ENCODE data around the gene LAD1.

Gene LAD1

DNA sequence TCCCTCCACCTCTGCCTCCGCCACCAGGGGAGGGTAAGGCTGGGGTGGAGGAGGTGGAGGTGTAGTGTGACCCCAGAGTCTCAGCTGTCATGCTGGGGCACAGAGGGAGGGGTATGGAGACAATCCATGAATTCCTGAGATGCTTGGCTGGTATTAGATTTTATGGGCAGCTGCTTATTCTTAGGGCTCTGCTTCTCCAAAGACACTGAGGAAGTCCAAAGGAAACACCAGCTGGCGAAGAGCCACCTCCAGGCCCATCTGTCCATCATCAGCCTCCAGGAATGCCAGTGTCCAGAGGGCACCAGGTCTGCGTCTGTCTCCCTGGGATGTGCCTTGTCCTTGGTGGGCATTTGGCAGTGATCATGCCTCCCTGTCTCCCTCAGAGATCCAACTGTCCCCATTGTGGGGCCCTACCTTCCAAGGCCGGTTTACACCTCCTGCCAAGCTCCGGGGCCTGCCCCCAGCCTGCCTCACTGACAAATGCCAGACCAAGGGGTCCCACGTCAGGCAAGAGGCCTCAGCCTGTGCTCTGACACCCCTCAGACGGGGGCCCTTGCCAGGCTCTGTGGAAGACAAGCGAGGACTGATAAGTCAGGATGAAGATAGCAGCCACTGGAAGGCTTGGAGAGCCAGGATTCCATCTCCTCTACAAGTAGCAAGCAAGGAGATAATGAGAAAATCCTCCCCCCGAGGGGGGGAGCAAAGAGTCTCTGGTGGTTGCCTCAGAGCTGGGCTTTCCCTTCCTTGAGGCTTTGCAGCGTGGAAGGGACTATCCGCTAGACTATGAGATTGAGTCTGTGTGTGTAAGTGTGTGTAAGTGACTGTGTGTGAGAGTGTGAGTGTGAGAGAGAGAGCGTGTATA is 20.9 kb upstream of the LAD1 start:
- FAIRE-seq (peak; percentile 86), DNase-seq (ENCODE audit: insufficient read length, low spot score) (peak; percentile 71)

DNA sequence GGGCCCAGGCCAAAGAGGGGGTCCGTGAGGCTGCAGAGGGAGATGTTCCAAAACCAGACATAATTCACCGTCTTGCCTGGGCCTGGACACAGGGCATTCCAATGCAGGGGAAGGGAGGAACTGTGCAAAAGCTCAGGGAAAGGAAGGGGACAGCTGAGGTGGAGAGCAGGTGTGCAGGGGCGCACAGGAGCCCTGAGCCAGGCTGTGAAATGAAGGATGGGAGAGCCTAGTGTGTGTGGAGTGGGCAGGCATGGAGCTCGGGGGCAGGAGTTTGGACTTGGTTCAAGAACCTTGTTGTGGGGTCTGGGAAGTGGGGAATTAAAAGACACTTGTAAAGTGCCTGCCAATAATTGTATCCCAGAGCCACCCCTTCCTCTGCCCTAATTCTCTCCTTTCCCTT is 20.1 kb upstream of the LAD1 start:
- FAIRE-seq = no peak

GRCh38 chr1:201418461-201418860 is 19.3 kb upstream of the LAD1 start:
- FAIRE-seq (no peak), DNase-seq (ENCODE audit: insufficient read length, low spot score) (no peak)

More for the DNA sequence above, 20.1 kb upstream of the LAD1 start:
- DNase-seq (ENCODE audit: insufficient read length, low spot score) = no peak

GRCh38 chr1:201414051-201414738 is 15.1 kb upstream of the LAD1 start:
- FAIRE-seq (peak; percentile 4), DNase-seq (ENCODE audit: insufficient read length, low spot score) (no peak)

- FAIRE-seq (no peak), DNase-seq (ENCODE audit: insufficient read length, low spot score) (no peak)
Observed at GRCh38 chr1:201411292-201411691, 12.2 kb upstream of the LAD1 start.

- no peak for DNase-seq (ENCODE audit: insufficient read length, low spot score)
- FAIRE-seq = no peak
Observed at GRCh38 chr1:201409440-201409839, 10.3 kb upstream of the LAD1 start.

DNA sequence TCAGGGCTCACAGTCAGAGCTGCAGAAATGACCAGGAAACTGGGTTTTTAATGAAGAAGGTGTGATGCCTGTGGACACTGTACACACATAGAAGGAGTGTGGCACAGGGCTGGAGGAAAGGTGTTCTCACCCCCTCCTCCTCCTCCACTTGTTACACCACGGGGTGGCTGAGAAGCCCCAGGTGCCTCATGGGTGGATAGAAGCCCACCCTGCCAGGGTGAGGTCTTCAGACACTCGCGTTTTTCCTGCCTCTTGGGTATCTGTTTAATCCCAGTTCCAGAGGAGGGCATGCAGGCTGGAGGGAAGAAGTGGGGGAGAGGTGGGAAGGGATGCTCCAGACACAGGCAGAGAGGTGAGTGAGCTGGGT is 9.7 kb upstream of the LAD1 start:
- DNase-seq (ENCODE audit: insufficient read length, low spot score) (no peak), FAIRE-seq (no peak)

GRCh38 chr1:201408176-201408833 is 9.2 kb upstream of the LAD1 start:
- peak; percentile 42 for FAIRE-seq

GRCh38 chr1:201406831-201407406 is 7.8 kb upstream of the LAD1 start:
- FAIRE-seq (no peak), DNase-seq (ENCODE audit: insufficient read length, low spot score) (no peak)

More at GRCh38 chr1:201408176-201408833, 9.2 kb upstream of the LAD1 start:
- DNase-seq (ENCODE audit: insufficient read length, low spot score) = peak; percentile 92

GRCh38 chr1:201405484-201405831 is 6.3 kb upstream of the LAD1 start:
- no peak for FAIRE-seq

GRCh38 chr1:201404722-201405483 is 5.8 kb upstream of the LAD1 start:
- FAIRE-seq (no peak), DNase-seq (ENCODE audit: insufficient read length, low spot score) (no peak)

More at GRCh38 chr1:201405484-201405831, 6.3 kb upstream of the LAD1 start:
- DNase-seq (ENCODE audit: insufficient read length, low spot score) = no peak

DNA sequence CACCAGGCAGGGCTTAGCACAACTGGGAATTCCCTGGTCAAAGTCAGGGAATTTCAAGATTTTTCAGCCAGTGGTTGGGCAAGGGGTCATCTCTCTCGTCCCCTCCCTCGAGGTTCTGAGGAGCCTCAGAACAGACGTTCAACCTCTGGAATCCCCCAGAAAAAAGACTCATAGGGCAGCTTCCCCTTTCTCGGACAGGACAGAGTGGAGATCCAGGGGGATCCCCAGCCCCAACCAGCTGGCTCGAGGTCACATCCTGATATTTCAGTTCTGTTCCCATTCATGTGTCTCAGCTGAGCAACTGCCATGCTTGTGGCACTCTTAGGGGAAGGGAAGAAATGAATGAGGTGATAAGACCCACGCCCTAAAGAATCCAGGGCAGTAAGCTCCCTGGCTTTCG is 4.9 kb upstream of the LAD1 start:
- no peak for FAIRE-seq
- DNase-seq (ENCODE audit: insufficient read length, low spot score) = no peak

DNA sequence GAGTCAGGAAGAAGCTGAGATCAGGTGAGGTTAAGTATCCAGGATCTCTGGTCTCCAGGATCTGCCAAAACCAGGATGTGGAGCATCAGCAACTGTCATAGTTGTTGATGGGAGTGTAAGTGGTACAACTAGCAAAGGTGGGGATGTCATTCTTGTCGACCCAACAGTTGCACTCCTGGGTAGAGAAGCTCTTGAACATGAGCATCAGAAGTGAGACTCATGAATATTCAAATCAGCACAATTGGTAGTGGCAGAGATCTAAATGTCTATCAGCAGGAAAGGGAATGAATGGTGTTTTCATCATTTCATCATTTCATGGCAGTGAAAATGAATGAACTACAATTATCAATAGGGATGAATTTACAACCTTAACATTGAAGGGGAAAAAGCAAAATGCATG is 4.2 kb upstream of the LAD1 start:
- DNase-seq (ENCODE audit: insufficient read length, low spot score) (no peak), FAIRE-seq (no peak)

DNA sequence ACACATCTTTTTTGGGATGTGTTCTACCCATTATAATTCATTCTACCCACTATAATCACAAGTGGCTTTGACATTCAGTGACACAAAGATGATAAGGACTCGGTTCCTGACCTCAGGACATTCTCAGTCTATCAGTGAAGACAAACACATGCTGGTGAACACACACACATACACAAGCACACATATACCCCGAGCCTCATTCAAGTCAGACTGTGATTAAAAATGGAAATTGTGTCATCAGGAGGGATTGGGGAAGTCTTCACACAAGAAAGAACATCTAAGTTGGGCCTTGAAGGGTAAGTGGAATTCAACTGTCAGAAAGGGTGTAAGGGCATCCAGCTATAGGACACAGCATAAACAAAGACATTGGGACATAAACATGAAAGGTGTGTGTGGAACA is 2.6 kb upstream of the LAD1 start:
- no peak for DNase-seq (ENCODE audit: insufficient read length, low spot score)
- FAIRE-seq = peak; percentile 4

GRCh38 chr1:201400852-201401230 is 1.7 kb upstream of the LAD1 start:
- DNase-seq (ENCODE audit: insufficient read length, low spot score) (no peak), FAIRE-seq (no peak)

- DNase-seq (ENCODE audit: insufficient read length, low spot score) = no peak
Observed at GRCh38 chr1:201400212-201400851, 1.2 kb upstream of the LAD1 start.

DNA sequence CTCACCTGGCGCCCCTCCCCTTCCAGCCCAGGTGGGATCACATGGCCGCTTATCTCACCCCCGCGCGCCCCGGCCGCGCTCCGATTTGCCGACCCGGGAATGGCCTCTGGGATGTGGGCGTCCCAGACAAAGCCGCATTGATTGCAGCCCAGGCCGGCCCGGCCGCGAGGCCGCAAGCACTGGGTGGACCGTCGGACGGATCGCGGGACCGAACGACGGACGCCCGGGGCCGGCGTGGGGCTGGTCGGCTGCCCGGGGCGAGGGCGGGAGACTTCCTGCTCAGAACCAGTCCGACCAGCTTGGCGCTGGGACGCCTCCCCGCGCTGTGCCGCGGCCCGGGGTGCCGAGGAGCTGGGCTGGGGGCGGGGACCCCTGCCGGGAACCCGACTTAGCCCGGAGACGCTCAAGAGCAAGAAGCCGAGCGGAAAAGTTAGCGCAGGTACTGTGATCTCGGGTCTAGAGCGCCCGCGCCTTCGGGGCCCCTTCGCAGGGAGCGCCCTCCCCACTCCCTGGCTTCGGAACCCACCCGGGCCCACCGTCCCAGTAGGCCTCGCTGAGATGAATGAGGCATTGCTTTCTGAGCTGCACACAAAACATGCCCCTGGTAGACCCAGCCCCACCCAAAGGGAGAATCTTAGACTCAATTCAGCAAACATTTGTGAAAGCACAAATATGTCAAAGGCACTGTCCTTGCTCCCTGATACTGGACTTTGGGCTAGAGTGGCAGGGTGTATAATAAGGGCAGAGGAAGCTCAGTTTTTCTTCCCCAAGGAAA is 415 bp upstream of the LAD1 start:
- DNase-seq (ENCODE audit: insufficient read length, low spot score) (no peak), FAIRE-seq (no peak)

More at GRCh38 chr1:201400212-201400851, 1.2 kb upstream of the LAD1 start:
- FAIRE-seq = no peak

GRCh38 chr1:201397675-201398074 is 1.4 kb downstream of the LAD1 start:
- FAIRE-seq = no peak
- no peak for DNase-seq (ENCODE audit: insufficient read length, low spot score)

DNA sequence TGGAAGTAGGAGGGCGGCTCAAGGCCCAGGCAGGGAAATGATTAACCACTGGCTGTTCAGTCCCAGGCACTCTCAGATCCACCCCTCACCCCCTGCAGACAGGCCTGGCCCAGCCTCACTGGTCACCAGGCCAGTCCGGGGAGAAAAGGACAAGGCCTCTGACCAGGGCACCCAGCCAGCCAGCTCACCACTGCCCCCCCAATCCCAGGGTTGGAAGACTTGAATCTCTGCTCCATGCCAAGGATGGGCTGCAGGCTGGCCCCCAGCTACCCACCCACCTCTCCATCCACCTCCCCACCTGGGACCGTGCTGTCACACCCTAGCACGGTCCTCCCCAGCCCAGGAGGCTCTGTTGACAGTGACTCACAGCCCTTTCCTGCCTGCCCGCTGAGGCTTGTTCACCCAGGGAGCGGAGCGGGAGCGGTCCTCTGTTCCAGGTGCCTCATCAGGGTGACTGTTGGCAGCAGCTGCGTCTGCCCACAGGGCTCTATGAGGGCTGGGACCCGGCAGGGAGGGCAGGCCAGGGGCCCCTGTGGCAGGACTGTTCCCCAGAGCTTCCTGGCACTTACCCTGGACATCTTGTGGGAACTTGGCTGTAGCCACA is 2.2 kb downstream of the LAD1 start:
- FAIRE-seq (no peak), DNase-seq (ENCODE audit: insufficient read length, low spot score) (no peak)
